ENCODE measurements around the gene SERF2.
"Not testable (repeated sequence)": the region's sequence is repeated elsewhere in the genome, so short reads cannot be mapped to it uniquely, and the experiment has no call there.

Gene SERF2

DNA sequence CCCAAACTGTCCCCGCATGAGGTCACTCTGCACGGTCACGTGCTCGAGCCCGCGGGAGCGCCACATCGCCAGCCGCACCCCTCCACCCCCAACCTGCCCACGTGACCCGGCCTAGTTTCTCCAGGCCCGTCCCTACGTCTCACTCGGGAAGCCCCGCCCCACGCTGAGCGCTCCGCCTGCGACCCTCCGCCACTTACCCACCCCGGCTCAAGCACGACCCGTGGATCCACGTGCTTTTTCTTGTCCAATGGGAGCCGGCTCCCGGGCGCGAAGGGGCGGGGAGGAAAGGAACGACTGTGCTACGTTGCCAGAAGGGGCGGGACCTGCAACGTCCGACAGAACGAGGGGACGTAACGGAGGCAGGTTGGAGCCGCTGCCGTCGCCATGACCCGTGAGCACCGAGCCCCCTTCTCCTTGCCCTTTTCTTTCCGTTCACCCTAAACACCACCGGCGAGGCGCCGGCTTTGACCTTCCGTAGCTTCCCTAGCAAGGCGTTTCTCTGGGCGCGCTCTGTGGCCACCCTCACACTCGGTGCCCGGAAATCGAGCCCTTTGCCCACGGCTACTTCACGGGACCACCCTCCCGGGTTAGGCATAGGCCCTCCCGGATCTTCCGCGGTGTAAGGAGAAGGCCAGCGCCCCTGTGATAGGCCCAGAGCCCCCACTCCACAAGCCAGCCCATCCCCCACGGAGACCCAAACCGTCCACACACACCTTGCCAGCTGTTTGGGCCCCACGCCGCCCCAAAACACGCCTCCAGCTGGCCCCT lies at the start of gene SERF2:
TSS of gene SERF2 (plus strand) at position 328 of the 768 bp plus-strand sequence. CDS start at position 385, 57 bp downstream.
- peak; percentile 99 for DNase-seq (ENCODE audit: low read depth in 2 of 2)

DNA sequence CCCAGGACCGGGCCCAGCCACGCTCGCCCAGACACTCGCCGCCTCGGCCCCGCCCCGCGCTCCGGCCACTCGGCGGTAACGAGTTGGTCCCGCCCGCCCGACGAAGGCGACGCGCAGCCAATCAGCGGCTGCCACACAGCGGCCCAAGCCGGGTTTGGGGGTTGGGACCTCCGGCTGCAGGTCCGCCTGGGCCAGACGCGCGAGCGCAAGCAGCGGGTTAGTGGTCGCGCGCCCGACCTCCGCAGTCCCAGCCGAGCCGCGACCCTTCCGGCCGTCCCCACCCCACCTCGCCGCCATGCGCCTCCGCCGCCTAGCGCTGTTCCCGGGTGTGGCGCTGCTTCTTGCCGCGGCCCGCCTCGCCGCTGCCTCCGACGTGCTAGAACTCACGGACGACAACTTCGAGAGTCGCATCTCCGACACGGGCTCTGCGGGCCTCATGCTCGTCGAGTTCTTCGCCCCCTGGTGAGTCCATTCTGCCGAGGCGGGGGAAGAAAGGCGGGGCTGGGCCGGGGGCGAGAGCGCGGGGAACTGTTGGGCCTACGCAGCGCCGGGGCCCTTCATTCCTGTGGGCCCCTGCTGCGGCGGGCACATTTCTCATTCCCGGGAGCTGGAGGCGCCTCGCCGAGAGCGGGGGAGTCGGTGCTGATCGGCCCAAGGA lies 45.7 kb upstream of the SERF2 start, which contains the start of gene PDIA3:
TSS of gene PDIA3 (plus strand) at position 194 of the 658 bp plus-strand sequence. CDS start at position 296, 102 bp downstream.
- peak; percentile 73 to 84 for DNase-seq (ENCODE audit: low read depth in 2 of 2)

DNA sequence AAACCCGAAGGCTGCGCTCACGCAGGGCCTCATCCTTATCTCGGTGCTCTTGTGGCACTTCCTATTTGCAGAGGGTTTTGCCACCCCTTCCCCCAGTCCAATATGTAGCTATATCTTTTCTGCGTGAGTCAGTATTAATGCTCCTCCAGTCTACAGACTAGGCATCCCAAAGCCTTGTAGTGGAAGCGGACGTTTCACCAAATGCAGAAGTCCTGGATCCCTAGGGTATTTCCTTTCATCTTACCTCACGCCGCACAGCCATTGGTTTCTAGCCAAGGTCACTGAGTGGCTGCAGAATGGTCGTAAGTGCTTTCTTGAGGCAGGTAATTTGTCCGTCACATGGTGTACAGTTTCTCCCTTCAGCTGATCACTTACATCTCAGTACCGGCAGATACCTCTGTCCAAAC lies 45.2 kb upstream of the SERF2 start:
- not testable (repeated sequence) for DNase-seq (ENCODE audit: low read depth in 2 of 2)

DNA sequence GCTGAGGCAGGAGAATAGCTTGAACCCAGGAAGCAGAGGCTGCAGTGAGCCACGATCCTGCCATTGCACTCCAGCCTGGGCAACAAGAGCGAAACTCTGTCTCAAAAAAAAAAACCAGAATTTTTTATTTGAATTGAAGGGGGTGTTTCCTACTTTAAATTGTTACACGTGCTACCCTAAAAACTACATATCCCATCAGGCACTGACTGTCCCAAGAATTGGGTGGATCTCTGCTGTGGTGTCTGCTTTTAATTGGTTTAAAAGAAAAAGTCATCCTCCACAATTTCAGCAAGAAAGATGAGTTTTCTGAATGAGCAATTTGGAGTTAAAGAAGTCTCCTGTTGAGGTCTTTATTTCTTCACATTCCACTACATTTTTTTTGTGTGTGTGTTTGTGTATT lies 43.7 kb upstream of the SERF2 start:
- no peak for DNase-seq (ENCODE audit: low read depth in 2 of 2)

DNA sequence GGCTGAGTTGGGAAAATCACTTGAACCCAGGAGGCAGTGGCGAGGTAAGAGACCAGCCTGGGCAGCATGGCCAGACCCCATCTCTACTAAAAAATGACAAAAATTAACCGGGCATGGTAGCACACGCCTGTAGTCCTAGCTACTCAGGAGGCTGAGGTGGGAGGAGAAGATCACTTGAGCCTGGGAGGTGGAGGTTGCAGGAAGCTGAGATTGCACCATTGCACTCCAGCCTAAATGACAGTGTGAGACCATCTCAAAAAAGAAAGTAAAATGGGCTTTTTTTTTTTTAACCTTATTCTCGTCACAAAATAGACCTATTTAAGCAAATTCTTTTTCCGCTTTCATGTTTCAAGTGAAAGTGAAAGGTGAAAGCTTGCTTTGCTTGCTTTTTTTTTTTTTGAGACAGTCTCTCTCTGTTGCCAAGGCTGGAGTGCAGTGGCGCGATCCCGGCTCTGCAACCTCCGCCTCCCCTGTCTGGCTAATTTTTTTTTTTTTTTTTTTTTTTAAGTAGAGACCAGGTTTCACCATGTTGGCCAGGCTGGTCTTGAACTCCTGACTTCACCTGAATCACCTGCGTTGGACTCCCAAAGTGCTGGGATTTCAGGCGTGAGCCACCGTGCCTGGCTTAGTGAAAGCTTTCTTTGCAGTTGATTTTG lies 42.3 kb upstream of the SERF2 start:
- DNase-seq (ENCODE audit: low read depth in 2 of 2): no peak

DNA sequence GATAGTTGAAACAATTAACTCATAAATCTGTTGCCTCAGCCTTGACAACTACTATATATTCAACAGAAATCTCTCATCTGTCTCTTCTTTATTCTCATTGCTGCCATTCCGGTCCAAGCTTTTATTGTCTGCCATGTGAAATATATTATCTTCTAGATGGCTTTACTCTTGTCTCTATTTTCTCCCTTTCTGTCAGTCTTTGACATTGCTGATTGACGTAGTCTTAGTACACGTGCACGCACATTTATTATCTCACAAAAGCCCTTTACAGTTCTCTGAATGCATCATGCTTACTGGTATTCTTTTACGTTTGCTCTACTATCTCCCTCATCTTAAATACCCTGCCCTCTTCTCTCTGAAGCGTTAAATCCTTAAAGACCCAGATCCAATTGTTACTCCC lies 40.2 kb upstream of the SERF2 start:
- DNase-seq (ENCODE audit: low read depth in 2 of 2): no peak

DNA sequence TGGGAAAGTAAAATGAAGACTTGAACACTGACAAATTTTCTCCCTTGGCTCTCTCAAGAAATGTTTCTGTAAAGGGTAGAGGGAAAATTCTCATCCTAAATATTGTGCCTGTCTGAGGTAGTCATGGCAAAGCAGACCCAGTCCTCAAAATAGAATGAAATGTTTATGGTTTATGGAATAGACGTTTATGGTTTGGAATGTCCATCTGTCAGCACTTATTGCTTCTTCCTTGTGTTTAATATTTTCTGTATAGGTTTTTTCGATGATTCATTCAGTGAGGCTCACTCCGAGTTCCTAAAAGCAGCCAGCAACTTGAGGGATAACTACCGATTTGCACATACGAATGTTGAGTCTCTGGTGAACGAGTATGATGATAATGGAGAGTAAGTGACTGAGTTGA lies 29.3 kb upstream of the SERF2 start:
- DNase-seq (ENCODE audit: low read depth in 2 of 2): no peak

DNA sequence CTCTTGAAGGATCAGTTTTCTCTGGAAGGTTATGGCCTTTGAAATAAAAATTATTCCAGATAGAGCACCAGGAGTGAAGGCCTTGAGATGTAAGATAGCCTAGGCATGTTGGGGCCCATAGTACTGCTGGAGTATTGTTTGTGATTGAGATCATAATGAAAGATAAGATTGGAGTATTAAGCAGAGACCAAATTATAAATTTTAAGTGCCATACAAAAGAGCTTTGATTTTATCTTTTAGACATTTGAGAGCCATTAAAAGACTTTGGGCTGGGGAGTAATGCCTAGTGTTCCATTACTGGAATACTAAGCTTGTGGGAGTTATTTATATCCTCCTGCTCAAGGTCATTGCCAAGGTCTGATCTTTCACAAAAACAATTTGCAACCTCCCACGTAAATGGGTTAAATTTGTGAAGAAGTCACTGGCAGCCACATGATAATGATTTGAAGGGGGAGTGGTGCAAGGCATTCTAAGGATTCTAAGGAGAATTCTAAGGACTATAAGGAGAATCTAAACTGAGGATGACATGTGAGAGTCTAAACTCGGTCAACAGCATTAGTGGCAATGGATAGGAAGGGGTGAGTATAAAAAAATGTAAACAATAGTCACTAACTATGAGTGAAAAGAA lies 28.2 kb upstream of the SERF2 start:
- no peak for DNase-seq (ENCODE audit: low read depth in 2 of 2)

DNA sequence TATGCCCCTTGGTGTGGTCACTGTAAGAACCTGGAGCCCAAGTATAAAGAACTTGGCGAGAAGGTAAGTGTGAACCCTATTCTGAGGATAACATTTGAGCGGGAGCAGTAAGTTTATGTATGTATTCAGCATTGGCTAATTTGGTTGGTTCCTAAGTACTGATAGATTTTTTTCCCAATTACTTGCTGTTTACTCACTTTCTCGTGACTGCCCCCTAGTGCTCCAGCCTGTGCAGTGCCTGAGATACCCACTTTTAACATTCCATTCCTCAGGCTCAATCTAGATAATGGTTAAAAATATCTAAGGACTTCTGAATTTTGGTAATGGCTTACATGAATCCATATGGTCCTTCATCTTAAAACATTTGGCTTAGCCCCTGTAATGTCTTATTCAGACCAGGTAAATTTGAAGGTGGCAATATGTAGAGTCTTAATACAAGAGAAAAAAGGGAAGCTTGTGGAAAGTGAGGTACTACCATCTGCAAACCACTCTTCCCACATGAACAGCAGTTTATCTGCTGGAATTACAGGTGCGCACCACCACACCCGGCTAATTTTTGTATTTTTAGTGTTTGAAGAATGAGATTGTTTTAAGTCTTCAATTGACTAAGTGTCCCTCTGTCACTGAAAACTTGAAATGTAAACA lies 22.4 kb upstream of the SERF2 start:
- no peak for DNase-seq (ENCODE audit: low read depth in 2 of 2)

DNA sequence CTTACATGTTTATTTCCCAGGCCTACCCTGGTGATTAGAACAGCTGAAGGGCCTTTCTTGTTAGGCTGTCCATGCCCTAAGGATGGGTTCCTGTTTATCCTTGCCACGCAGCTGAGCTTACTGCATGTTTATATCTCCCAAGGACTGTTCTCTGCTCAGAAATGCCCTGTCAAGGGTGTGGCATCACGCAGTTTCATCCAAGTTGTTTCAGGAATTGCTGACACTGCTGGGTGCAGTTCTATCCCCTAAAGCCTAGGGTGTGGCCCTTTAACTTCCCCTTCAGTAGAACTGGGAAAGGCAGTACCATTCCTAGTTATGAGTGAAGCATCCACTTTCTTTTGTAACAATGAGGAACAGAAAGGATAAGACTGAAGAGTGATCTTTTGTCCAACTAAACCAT lies 20.3 kb upstream of the SERF2 start:
- no peak for DNase-seq (ENCODE audit: low read depth in 2 of 2)

DNA sequence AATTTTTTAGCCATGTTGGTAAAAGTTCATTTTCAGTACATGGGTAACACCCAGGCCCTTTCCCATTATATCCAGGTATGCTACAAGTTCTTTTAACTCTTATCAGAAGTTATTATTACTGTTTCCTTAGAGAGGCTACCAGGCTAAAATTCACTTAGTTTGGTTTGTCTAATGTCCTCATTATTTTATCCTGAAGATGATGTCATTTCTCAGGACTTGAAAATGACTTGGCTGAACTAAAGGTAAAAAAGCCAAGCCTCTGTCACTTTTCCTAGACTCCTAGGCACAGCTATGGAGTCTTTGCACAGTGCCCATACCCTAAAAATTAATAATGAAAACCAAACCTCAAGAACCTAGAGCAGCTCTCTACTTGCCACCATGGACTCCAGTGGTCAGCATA lies 19.5 kb upstream of the SERF2 start:
- DNase-seq (ENCODE audit: low read depth in 2 of 2): no peak

DNA sequence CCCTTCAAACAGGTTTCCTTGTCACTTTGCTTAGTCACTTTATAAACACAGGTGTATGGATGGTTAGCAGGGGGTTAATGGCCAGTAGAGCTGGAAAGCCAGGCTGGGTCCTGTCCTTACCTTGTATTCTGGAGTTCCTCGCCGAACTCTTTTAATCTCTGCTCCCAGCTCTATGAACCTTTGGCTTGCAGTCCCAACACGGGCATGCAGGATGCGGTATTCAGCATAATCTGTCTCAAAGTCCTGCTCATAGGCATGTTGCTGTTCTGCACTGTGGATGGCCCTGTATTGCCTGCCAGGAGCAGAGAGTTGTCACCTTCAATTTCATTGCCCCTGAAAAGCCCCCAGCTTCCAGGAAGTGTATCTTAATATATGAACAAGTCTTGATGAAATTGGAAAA lies 18.1 kb upstream of the SERF2 start:
- DNase-seq (ENCODE audit: low read depth in 2 of 2): no peak

DNA sequence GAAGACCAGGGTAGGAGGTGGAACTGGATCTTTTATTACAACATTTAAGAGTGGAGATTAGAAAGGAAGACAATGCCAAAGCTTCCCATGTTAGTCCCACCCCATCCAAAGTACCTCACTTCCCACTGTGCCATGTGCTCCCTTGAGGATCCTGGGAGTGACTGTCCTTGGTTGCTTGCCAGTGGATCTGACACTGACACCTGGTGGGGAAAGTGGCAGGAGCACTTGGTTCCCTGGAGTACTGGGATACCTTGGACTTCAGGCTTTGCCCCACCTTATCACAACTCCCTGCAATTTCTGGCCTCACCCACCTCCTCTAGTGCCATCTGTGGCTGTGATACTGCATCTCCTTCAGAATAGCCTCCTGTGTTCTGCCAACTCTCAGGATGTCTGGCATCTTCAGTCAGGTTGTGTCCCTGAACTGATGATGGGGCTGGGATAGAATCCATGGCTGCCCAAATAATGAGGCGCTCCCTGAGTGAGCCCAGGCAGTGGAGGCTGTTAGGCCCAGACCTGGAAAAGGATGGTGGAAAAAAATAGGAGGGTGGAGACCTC lies 16.6 kb upstream of the SERF2 start:
- DNase-seq (ENCODE audit: low read depth in 2 of 2): no peak

DNA sequence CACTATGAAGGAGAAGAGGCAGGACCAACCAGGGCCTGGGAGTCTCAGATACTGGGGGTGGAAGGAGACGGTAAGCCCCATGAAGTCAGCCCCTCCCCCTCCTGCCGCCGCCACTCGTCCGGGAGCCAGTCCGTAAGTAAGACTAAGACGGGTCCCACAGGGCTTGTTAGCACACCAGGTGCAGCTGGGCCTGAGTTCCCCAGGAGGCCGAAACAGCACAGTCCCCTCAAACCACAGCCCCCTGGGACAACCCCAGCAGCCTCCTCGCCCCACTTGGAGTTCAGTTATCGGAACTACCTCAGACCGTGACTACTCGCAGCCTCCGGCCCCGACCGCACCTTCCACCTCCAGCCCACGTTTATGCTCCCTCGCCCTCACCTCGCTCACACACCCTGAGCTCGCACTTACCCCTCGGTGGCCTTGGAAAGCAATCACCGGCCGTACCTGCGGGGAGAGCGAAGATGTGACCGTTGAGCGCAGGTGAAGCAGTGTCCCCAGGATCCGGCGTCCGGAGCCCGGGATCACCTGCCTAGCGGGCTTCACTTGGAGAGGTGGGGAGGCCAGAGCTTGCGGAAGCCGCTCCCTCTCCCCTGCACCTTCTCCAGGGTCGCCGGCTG lies 15.9 kb upstream of the SERF2 start:
- no peak for DNase-seq (ENCODE audit: low read depth in 2 of 2)

DNA sequence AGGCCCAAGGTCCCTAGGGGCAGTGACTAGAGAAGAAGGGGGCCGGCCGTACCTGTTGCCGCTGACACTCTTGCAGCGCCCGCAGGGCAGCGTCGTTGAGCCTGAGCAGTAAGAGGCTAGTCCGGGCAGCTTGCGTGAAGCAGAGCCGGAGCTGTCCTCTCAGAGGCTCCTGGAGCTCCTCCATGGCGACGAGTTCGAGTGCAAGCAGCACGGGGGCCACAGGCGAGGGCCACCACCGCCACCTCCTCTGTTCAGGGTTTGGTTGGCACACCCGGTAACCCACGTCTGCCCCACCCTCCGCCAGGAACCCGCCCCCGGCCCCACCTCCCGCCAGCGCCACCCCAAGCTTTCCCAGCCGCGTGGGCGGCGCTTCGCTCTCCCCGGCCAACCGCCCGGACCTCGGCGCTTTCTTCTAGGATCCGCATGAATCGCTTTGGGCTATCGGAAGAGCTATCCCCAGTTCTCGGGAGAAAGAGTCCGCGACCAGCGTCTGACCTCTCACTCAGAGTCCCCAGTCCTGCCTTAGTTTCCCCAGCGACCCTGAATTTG lies 15.3 kb upstream of the SERF2 start, which contains the start of gene ELL3:
TSS of gene ELL3 (minus strand) at position 249 of the 549 bp plus-strand sequence. CDS start at position 184, 65 bp downstream.
- DNase-seq (ENCODE audit: low read depth in 2 of 2): peak; percentile 43 to 68

DNA sequence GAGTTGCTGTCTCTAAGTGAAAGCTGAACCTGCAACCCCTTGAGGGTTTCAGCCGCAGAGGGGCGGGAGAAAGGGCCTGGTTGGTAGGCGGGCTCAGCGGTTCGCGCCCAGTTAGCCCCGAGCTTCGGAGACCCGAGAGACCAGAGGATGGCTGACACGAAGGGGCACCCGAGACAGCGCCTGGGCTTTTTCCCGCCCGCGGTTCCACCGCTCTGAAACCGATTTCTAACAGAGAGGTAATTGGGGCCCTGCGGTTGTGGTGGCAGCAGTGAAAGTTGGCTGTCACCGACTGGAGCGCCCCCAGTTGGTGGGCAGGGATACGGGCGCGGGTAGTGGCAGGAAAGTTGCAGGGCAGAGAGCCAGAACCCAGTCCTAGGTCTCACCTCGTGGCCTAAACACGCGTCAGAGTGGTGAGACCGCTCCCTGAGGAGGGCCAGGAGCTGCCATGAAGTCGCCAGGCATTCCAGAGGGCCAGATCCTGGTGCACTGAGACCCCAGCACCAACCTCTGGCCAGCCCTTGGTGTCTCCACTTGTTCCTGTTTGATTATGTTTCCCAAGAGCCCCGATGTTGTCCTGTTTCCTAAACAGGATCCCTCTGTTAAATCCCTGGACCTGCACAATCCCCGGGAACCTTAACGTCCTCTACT lies 14.7 kb upstream of the SERF2 start:
- DNase-seq (ENCODE audit: low read depth in 2 of 2): peak; percentile 68 to 70

DNA sequence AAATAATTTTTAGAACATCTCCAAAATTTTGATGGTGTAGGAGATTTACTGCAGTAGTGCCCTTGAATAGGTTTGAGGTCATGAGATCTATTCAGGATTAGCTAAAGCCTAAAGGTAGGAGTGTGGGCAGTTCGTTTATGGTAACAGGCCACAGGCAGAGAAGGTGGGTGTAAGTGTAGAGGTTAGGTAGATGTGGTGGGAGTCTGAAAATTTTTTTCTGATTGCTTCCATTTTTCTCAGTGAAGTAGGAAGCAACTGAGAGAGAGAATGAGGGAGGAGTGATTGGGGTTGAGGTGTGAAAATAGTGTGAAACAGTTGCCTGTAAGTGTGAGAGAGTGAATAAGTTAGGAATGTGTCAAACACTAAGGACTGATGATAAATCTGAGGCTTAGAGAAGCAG lies 13.1 kb upstream of the SERF2 start:
- DNase-seq (ENCODE audit: low read depth in 2 of 2): no peak

DNA sequence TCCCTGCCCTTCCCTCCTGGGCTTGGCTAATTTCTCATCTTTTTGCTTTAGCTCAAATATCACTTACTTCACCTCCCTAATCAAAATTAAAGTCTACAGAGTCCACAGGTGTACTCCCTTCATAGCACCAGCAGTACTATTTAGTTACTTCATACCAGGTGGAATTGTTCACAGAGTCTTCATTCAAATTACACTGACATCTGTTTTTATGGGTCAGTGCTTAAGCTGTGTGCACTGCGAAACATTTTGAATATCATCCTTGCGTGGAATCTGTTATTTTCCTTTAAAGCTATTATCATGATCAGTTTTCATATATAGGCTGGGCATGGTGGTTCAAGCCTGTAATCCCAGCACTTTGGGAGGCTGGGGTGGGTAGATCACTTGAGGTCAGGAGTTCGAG lies 2.7 kb upstream of the SERF2 start:
- no peak for DNase-seq (ENCODE audit: low read depth in 2 of 2)

DNA sequence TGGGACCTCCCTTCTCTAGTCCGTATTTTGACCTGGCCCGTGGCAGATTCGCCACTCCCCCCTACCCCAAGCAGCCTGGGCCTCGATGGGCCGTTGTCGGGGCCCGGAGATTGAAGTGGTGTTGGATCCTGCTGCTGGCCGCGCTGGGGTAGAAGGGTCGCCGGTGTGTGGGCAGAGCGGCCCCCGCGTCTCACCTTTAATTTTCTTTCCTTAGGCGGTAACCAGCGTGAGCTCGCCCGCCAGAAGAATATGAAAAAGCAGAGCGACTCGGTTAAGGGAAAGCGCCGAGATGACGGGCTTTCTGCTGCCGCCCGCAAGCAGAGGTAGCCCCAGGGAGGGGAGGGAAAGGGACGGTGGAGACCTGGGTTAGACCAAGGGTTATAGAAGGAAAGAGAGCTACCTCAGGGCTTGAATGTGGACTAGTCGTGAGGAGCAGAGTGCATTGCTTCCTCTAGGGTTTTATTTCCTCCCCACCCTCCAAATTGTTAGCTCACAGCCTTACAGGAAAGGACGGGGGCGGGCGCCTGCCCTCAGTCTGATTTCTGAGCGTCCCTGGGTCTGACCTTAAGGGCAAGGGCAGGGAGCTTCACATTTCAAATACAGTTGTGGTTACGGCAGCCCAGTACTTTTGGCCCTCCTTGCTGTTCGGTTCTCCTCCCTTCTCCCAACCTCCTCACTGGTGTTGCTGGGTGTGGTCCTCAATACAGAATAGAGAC lies 799 bp downstream of the SERF2 start:
- no peak for DNase-seq (ENCODE audit: low read depth in 2 of 2)
